H54 (cell line): ENCODE measurements around the gene GMPR.

Experiments used
- DNase-seq: peaks from one replicate; pipeline ENCODE4 v3.0.0; 2011; ENCODE audit warnings: low spot score, mixed read lengths; ENCODE audit not compliant: insufficient read length
- FAIRE-seq: peaks from 3 replicates; lab custom pipeline; 2011; peaks lifted over from hg19 to GRCh38; lab: Jason Lieb, UNC
- POLR2A ChIP-seq: IDR thresholded peaks from 2 replicates; pipeline ENCODE4 v1.6.1; 2011; ENCODE audit warnings: low read depth, mild to moderate bottlenecking, low read length

The GMPR gene

DNA sequence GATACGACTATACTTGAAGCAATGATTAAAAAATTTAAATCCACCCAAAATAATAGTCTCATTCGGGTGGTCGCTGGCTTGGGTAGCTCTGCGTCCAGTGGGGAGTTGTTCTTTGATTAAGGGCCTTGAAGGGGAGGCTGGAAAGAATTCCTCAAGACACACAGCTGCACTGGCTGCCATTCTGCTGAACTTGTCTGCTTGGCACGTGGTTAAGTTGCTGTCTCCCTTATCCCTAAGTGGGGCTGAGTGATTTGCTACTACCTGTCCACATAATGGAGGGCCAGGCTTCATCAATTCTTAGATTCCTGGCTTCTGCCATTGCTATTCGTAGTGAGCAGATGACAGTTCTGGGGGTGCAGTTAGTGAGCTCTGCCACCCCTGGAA lies 98.5 kb downstream of the GMPR start:
- no peak for DNase-seq
- FAIRE-seq: no peak
- no peak for TF ChIP-seq POLR2A

DNA sequence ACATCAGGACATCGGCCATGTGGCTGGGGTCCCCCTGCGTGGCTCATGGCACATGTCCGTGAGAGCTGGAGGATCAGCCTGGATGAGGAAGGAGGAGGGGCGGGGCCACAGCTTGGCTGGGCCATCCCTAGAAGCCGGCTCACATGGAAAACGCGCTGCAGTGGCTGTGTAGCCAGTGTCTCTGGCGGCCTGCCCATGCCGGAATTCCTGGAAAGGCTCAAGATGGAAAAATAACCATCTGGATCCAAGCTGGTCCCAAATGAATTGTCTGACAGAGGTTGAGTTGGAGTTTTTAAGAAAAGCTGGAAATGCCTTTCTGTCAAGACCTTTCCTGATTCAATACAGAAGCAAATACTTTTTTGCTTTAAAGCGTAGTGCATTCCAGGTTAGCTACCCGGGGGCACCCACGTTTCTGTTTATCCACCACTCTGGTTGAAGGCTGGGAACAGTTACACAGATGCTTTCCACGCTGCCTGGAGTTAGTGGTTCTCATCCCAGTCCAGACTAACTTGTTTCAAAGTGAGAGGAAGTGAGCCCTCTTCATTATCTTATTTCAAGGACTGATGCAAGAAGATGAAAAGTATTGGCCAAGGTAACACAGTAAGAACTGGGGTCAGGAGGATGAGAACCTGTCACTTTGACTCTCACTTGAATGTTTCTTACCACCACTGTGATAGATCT lies 99.0 kb downstream of the GMPR start:
- TF ChIP-seq POLR2A: no peak
- DNase-seq (no peak), FAIRE-seq (no peak)

DNA sequence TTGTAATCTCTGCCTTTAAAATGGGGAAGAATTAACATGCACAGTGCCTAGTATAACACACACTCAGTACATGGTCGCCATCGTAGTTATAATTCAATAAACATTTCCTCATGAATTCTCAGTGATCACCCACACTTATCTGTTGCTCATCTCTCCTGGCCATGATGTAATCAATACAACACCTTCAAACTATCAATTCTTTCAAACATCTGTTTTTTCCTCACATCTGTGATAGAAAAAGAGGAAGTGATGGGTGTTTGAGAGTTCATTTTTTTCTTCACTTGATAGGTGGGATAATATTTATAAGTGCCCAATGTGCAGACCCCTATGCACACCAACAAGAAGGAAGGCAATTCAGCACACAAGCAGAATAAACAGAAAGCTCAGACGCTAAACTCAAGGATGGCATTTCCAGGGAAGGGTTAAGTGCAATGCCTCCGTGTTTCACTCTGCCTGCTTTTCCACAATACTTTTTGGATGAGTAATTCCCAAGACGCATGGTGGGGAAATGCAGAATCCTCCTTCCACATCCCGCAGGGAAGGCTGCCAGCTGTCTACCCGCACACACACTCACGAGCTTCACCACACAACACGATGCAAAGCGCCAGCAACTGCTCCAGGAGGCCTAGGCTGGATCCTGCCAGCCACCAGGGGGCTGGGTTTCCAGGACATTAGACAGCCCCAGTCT lies 100.3 kb downstream of the GMPR start:
- DNase-seq (peak; percentile 90), FAIRE-seq (peak; percentile 82)
- TF ChIP-seq POLR2A: no peak

DNA sequence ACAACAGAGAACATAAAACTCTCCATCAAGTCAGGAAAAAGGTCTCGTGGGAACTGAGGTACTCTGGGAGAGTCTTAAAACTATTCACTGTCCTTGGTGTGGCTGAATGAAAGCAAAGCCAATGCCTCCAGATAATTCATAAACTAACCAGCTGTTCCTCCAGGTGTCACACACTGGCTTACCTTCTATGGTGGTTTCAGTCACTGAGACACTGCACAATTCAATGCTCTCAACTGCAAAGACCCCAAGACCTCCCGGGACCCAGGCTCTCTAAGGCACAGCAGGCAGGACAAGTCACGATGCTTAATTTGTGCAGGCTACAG lies 100.8 kb downstream of the GMPR start:
- no peak for DNase-seq
- no peak for TF ChIP-seq POLR2A
- no peak for FAIRE-seq

DNA sequence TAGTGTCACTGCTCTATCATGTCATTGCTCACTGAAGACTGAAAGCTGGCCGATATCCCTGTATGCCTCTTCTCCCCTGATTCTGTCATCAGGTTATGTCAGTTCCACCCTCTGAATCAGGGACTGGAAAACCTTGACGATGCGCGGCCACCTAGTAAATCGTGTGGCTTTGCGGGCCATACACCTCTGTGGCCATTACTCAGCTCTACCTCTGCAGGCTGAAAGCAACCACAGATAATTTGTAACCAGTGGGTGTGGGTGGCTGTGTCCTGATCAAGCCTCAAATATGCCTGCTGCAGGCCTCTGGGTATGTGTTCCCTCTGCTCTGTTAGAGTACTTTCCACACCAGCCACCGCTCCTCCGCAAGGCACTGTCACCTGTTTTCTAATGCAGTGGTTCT lies 105.2 kb downstream of the GMPR start:
- FAIRE-seq: no peak

DNA sequence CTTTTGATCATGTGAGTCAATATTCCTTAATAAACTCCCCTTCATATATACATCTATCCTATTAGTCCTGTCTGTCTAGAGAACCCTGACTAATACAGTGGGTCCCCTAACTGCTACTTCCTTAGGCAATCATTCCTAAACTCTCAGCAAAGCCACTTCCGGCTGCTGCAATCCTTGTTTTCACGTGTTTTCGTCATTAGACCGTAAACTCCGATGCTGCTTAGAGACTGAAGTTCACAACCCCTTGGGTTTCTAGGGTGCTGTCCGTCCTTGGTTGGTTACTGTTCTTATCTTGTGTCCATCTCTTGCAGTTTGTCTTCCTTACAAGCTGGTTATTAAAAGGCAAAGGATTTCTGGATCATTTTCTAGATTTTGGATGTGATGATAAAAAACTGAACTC lies 106.4 kb downstream of the GMPR start:
- DNase-seq (no peak), FAIRE-seq (no peak)
- no peak for TF ChIP-seq POLR2A

More for the DNA sequence above, 105.2 kb downstream of the GMPR start:
- TF ChIP-seq POLR2A: no peak
- DNase-seq: no peak
